GM21423 (cell line): Measurements from ENCODE around the gene ITGAE.
"Not testable (repeated sequence)": the region's sequence is repeated elsewhere in the genome, so short reads cannot be mapped to it uniquely, and the experiment has no call there.

ENCODE experiments used
- ATAC-seq: cut with Tn5 transposase; IDR thresholded peaks from one replicate; pipeline ENCODE4 v1.9.1; 2021; ENCODE audit warnings: mild to moderate bottlenecking, moderate library complexity; ENCODE audit not compliant: unreplicated experiment

The ITGAE gene

DNA sequence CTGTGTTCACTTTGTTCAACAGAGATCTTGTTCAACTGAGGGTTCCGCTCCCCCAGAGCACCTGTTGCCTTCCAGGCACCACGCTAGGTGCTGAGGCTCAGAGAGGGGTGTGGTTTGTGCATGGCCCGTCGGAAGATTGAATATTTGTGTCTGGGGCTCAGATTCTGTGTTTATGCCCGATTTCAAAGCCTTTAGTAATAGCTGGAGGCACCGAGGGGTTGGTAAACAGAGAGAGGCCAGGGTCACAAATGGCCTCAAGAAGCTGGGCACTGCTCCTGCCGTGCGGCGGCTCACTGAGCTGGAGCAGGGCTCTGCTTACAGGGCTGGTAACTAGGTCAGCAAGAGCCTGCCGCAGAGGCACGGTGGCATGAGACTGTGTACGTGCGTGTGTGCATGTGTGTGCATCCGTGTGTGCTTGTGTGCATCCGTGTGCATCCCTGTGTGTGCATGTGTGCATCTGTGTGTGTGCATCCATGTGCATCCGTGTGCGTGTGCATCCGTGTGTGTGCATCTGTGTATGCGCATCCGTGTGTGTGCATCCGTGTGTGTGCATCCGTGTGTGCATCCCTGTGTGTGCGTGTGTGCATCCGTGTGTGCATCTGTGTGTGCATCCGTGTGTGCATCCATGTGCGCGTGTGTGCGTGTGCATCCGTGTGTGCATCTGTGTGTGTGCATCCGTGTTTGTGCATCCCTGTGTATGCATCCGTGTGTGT is 5.4 kb downstream of the ITGAE start:
- no peak for ATAC-seq

DNA sequence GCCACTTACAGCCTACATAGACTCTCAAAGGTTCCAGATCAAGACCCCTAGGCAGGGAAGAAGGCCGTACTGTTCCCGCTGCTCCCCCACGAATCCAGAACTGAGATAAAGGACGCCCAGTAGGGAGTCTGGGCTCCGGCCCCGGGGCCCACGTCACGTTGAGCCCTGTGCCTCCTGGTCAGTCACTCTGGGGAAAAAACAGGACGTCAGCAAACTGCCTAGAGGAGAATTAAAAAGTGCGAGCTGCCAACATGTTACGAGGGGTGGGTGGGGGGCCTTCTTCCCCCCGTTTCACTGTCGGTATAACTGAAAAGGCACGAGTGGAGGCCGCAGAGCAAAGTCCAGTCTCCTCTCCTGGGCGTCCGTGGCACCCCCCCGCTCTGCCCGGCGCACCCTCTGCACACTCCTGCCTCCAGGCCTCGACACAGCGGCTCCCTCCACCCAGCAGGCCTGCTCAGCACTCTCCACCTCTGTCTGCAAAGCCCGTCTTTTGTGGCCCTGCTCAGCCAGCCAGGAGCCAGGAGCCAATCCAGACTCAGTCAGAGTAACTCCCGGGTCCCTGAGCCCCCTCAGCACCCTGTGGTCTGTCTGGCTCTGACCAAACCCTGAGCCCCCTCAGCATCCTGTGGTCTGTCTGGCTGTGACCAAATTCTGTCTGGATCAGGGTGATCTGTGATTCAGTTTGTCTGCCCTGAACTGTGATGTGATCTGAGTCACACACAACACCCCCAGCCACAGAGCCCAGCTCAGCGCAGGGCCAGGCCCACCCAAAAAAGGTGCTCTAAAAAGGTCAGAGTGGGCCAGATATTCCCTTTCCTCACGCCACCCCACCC is 6.2 kb downstream of the ITGAE start:
- no peak for ATAC-seq

DNA sequence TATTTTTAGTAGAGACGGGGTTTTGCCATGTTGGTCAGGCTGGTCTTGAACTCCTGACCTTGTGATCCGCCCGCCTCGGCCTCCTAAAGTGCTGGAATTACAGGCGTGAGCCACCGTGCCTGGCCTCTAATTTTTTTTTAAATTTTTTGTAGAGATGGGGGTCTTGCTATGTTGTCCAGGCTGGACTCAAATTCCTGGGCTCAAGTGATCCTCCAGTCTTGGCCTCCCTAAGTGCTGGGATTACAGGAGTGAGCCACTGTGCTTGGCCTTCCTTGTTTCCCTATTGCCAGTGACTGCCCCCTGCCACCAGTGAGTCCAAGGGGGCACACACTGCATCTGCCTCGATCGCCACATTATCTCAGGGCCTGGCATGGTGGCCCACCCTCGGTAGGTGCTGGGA is 6.8 kb downstream of the ITGAE start:
- not testable (repeated sequence) for ATAC-seq

DNA sequence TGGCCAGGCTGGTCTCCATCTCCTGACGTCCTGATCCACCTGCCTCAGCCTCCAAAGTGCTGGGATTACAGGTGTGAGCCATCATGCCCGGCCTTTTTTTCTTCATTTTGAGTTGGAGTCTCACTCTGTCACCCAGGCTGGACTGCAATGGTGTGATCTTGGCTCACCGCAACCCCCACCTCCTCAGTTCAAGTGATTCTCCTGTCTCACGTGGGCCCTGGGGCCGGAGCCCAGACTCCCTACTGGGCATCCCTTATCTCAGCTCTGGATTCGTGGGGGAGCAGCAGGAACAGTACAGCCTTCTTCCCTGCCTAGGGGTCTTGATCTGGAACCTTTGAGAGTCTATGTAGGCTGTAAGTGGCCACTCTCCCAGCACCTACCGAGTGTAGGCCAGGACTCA is 7.7 kb downstream of the ITGAE start:
- not testable (repeated sequence) for ATAC-seq

DNA sequence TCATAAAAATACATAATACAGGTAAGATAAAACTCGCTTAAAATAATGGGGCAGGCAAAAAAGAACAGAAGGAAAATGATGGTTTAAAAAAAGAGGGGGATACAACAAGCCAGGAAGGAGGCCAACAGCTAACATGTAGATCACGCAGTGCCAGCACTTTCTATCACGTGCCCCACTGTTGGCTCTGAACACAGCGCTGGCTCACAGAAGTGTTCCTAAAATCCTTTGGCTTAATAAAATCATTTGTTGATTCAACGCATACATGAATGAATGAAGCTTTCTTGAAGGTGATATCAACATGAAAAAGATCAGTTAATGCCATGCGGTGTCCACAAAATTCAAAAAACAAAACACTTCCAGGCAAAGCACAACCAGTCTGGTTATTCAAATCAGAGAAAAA is 8.5 kb downstream of the ITGAE start:
- ATAC-seq = no peak

DNA sequence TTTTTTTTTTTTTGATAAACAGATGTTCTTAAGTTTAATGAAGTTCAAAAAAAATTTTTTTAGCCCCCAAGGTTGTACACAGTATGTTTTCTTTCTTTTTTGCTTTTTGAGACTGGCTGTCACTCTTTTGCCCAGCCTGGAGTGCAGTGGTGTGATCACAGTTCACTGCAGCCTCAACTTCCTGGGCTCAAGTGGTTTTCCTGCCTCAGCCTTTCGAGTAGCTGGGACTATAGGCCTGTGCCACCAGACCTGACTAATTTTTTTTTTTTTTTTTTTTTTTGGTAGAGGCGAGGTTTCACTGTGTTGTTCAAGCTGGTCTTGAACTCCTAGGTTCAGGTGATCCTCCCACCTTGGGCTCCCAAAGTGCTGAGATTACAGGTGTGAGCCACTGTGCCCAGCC is 12.8 kb downstream of the ITGAE start:
- no peak for ATAC-seq

DNA sequence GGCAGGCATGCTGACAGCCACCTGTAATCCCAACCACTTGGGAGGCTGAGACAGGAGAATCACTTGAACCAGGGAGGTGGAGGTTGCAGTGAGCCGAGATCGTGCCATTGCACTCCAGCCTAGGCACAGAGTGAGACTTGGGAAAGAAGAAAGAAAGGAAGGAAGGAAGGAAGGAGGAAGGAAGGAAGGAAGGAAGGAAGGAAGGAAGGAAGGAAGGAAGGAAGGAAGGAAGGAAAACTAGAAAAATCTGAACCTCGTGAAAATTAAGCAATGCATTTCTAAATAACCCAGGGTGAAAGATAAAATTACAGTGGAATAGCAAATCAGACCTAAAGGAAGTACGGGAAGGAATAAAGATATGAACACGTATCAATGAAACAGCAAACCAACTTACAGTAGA is 15.7 kb downstream of the ITGAE start:
- ATAC-seq = not testable (repeated sequence)

DNA sequence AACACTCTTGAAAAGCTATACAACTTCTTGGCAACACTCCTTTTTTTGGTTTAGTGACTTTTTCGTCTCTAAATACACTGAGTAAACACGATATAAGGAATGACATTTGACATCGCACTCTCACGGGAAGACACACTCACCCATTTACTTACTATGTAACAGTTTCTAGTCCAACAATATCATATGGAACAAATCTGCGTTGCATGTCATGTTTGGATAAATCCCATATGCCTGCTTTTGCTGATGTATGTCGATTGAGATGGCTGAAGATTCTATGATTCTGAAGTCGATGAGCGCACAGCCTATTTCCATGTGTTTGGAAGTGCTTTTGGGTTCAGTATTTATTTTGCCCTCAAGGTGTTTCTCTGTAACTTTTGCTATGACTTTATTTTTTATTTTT is 18.2 kb downstream of the ITGAE start:
- no peak for ATAC-seq

DNA sequence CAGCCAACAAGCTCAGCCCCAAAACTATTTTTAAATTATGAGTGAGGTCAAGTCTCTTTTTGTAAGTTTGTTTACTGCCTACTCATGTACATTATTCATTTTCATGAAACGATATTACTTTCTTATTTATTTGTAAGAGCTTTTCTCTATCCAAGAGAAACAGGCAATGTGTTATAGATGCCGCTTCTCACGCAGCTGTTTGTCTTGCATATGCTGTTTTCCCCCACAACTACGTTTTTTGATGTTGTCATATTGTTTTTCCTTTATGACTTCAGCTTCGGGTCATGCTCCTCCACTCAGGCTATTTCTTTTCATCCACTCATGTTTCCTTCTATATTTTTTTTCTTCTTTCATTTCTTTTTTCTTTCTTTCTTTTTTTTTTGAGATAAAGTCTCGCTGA is 20.0 kb downstream of the ITGAE start:
- no peak for ATAC-seq

DNA sequence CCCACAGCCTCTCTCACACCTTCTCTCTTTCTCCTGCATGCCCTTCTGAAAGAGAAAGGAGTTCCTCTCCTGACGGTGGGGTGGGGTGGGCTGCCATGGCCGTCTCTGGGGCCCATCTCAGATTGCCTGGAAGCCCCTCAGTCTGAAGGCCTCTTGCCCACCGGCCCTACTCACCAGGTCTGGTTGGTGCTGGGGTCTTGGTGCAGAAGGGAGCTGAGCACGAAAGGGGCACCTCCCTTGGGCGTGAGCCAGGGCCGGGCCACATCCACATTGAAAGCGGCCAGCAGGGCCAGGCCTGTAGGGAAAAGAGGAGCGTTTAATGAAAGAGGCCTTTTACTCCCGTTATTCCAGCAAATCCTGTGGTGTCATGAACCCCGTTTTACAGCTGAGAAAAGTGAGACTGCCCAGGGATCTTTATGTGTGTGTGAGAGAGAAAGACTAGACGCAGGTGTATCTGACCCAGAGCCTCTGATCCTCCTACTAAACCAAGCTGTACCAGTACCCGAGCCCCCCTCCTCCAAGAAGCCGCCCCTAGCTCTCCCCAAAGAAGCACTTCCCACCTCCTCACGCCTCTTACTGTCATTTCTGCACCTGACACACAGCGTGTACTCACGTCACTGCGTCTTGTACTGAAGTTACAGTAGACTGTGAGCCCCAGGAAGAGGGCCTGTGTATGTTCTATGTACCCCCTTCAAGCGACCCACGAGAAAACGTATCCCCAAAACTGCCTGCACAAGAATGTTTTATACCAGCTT is 23.4 kb downstream of the ITGAE start:
- ATAC-seq = no peak

DNA sequence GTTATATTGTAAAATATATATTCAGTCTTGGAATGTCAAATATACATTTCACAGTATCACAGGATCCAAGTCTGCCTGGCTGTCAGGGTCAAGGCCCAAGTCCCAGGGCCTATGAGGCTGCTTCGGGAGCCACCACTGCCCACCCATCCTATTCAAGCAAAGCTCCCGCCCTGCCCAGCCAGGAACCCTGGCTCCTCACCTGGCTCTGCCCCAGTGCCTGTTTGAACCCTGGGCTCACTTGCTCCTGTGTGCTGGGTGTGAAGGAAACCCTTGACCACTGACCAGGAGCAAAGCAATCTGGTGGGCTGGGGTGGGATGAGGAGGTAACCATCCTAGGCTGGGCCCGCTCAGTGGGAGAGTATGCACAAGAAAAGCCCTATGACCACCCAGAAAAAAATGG is 27.0 kb downstream of the ITGAE start:
- ATAC-seq = no peak

DNA sequence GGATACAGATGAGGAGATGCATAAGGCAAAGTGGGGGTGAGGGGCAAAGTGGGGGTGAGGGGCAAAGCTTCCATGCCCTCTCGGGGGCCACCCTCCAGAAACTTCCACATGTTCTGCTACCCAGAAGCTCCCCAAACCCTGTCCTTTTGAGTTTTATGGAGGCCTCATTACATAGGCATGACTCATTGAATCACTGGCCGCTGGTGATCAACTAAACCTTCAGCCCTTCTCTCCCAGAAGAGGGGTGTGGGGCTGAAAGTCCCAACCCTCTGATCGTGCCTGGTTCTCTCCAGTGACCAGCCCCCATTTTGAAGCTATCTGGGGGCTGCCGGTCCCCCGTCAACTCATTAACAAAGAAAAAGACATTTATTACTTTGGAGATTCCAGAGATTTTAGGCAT is 27.5 kb downstream of the ITGAE start:
- no peak for ATAC-seq

DNA sequence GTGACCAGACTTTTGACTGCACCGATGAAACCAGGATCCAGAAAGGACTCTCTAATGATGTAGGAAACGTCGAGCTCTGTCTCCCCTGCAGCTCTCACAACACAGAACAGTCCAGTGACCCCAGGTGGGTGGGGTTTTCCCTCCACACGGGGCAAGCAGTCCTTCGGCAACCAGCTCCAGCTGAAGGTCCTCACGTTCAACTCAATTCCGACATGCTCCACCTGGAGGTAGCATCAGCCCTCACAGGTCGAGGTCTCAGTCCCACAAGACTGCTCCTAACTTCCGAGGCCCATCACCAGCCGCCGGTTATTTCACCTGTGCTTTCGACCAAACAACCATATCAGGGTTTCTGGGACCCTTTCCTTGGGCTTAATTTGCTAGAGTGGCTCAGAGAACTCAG is 28.2 kb downstream of the ITGAE start:
- no peak for ATAC-seq

DNA sequence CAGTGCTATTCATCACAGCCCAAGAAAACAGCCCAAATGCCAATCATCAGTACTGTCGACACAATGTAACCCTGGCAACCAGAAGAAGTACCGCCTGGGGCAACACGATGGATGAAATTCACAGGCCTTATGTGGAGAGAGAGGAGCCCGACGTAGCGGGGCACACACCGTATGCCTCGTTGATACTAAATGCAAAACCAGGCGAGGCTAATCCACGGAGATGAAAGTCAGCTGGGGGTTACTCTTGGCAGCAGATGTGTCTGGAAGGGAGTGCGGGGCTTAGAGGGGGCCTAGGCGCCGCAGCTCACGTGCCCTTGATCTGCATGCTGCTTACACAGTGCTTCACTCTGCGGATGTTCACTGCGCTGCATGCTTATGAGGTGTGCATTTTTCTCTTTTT is 29.8 kb downstream of the ITGAE start:
- ATAC-seq = no peak

DNA sequence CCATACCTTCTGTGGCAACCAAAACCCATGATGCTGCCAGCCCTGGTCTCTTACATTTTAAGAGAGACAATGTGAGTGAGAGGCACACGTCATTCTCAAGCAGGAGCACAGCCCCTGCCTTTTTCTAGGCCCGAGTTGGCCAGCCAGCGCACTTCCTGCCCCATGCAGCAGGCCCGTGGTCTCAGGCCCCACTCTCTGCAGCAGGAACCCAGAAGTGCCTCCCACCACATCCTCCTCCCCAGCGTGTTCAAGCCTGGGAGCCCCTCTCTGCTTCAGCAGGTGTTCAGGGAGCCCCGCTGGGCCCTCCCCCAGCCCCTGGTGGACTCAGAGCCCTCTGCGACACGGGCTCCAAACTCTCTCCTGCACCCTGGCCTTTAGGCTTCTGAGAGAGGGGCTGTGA is 30.5 kb downstream of the ITGAE start:
- ATAC-seq = no peak

DNA sequence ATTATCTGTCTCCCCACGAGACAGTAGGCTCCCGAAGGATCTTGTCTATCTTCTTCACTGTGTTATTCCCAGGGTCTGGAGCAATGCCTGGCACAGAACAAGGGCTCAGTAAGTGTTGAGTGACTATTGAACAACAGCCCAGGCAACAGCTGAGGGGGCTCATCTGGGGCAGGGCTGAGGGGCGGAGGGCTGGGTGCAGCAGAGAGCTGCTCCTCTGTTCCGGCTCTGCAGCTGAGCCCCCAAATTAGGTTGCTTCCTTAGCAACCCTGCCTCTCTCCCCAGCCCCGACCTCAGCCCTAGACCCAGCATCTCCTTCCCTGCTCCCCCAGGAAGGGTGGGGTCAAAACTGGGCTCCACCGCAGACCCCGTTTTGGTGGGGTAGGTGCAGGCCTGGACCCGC is 32.2 kb downstream of the ITGAE start:
- ATAC-seq = no peak

DNA sequence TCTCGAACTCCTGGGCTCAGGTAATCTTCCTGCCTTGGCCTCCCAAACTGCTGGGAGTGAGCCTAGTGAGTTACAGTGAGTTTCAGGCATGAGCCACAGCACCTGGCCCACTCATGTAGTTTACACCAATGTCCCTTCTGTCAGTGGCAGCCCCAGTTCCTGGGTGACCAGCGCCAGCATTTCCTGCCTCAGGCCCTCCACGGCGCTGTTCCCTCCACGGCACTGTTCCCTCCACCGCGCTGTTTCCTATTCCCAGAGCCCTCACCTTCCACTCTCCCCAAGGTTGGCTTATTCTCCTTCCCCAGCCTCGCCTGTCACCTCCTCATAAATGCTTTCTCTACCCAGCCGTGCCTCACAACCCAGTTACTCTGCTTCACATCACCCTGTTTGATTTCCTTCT is 32.6 kb downstream of the ITGAE start:
- ATAC-seq = no peak

DNA sequence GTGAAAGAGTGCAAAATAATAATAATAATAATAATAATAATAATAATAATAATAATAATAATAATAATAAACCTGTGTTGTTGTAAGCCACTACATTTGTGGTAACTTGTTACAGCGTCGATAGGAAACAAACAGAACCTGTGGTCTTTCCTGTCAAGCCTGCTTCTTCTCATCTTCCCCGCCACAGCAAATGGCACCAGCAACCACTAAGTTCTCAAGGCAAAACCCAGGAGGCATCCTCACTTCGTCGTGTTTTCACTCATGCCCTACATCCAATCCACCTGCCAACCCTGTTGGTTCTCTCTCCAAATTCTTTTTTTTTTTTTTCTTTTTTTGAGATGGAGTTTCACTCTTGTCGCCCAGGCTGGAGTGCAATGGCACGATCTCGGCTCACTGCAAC is 34.2 kb downstream of the ITGAE start:
- ATAC-seq = no peak

DNA sequence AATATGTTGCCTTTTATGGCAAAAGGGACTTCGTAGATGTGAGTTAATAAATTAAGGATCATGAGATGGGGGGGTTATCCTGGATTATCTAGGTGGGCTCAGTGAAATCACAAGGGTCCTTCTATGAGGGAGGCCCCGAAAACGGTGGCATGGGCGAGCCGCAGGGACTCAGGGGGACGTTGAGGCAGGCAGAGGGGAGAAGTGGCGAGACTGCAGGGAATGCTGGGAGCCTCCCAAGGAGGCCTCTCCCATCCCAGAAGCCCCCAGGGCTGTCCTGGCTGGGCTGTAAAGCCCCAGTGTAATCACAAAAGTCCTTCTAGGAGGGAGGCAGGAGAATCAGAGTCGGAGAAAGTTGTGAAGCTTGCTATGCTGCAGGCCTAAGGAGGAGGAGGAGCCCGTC is 35.0 kb downstream of the ITGAE start:
- ATAC-seq = no peak

DNA sequence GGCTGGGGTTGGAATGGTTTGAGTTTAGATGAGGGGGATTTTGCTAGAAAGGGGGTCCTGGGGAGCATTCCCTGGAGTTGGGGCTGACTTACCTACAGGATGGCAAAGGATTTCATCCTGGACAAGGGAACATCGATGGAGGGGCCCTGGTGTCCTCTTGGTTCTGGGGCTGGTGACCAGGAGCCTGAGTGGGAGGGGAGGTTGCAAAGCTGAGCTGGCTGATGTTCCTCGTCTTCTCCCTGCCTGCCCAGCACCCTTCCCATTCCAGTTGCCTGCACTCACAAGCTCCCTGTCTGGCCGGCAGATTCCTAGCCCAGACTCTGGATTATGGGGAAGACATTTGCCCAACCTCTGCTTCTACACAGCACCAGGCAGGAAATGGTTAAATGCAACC is 37.2 kb downstream of the ITGAE start:
- no peak for ATAC-seq

DNA sequence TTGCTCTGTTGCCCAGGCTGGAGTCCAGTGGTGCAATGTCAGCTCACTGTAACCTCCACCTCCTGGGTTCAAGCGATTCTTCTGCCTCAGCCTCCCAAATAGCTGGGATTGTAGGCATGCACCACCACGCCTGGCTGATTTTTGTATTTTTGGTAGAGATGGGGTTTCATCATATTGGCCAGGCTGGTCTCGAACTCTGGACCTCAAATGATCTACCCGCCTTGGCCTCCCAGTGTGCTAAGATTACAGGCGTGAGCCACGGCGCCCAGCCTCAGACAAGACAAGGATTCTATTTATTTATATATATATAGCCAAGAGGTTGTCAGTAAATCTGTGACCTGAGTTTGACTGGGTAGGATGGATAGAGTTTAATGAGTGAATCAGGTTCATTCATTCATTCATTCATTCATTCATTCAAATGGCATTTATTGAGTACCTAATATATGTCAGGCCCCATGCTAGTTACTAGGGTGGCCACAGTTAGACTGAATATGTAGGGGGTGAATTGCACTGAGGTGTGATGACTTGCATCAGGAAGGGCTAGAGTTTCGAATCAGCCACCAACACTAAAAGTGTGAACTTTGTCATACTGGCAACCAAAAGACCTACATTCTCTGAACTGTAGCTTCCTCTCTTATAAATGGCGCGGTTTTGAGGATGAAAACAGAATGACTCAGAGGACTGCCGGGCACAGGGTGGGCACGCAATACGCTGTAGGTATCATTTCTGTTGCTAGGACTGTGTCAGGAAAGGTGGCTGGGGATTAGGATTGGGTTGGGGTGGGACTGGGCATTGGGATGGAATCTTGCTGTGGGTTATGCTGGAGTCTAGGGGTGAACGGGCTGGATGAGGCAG is 37.8 kb downstream of the ITGAE start:
- ATAC-seq = peak; percentile 58
